Hepatocyte (in vitro differentiated cells): ENCODE results near the gene ARMH4. TPM values are rescaled to one million over a fixed set of nuclear protein-coding genes. Genes with fewer than 3 reads are reported as not detected.

Experiments used
- DNase-seq: peaks from one replicate; pipeline ENCODE4 v3.0.0-alpha.2; 2016; ENCODE audit warnings: low spot score
- H2AFZ ChIP-seq: fragments of 200-600 bp; sonication (generic); 2 replicates; pipeline ENCODE4 v1.6.0; 2016; ENCODE audit warnings: antibody characterized with exemption, mild to moderate bottlenecking
- H3K27ac ChIP-seq: fragments of 200-600 bp; sonication (generic); 2 replicates; pipeline ENCODE4 v1.5.1; 2016; ENCODE audit warnings: mild to moderate bottlenecking
- H3K27me3 ChIP-seq: fragments of 200-600 bp; sonication (generic); 2 replicates; pipeline ENCODE4 v1.6.1; 2016
- H3K36me3 ChIP-seq: fragments of 200-600 bp; sonication (generic); replicated peaks from 2 replicates; pipeline ENCODE4 v1.5.1; 2016; ENCODE audit warnings: low read depth; ENCODE audit not compliant: insufficient read depth
- H3K4me1 ChIP-seq: fragments of 200-600 bp; sonication (generic); 2 replicates; pipeline ENCODE4 v1.5.1; 2016; ENCODE audit warnings: mild to moderate bottlenecking, moderate library complexity; ENCODE audit not compliant: insufficient read depth
- H3K4me2 ChIP-seq: fragments of 200-600 bp; sonication (generic); 2 replicates; pipeline ENCODE4 v1.6.0; 2016
- H3K4me3 ChIP-seq: fragments of 200-600 bp; sonication (generic); 2 replicates; pipeline ENCODE4 v1.5.1; 2016; ENCODE audit warnings: mild to moderate bottlenecking
- H3K79me2 ChIP-seq: fragments of 200-600 bp; sonication (generic); 2 replicates; pipeline ENCODE4 v1.6.0; 2017; ENCODE audit warnings: mild to moderate bottlenecking
- H3K9me2 ChIP-seq: fragments of 200-600 bp; sonication (generic); replicated peaks from 2 replicates; pipeline ENCODE4 v1.6.0; 2017; ENCODE audit warnings: mild to moderate bottlenecking; ENCODE audit not compliant: insufficient read depth
- H3K9me3 ChIP-seq: fragments of 200-600 bp; sonication (generic); 2 replicates; pipeline ENCODE4 v1.5.1; 2016; ENCODE audit warnings: low read depth, mild to moderate bottlenecking
- H4K20me1 ChIP-seq: fragments of 200-600 bp; sonication (generic); 2 replicates; pipeline ENCODE4 v1.6.0; 2016; ENCODE audit warnings: mild to moderate bottlenecking; ENCODE audit not compliant: insufficient read depth, poor library complexity, severe bottlenecking
- CTCF ChIP-seq: fragments of 200-600 bp; sonication (generic); IDR thresholded peaks from 2 replicates; pipeline ENCODE4 v1.5.1; 2016; ENCODE audit warnings: antibody characterized with exemption, mild to moderate bottlenecking; ENCODE audit not compliant: poor library complexity
- EZH2 ChIP-seq: fragments of 200-600 bp; sonication (generic); IDR thresholded peaks from 2 replicates; pipeline ENCODE4 v1.6.1; 2016; ENCODE audit warnings: antibody characterized with exemption, mild to moderate bottlenecking, borderline replicate concordance
- EZH2phosphoT487 ChIP-seq: fragments of 200-600 bp; sonication (generic); IDR thresholded peaks from one replicate; pipeline ENCODE4 v1.6.1; 2018; ENCODE audit warnings: antibody characterized with exemption, mild to moderate bottlenecking, low read depth, moderate library complexity; ENCODE audit not compliant: unreplicated experiment, severe bottlenecking
- WGBS: methylation state at CpG from one replicate; pipeline ENCODE4 v1.1.6; 2016; ENCODE audit warnings: low lambda C conversion rate; ENCODE audit errors: missing lambda C conversion rate; 5-methylcytosine and 5-hydroxymethylcytosine counted together
- polyA plus RNA-seq: library from polyadenylated mRNA; unstranded; fragments of >200 nt; fragmentation: Nextera tagmentation; extraction: Ambion mirVana; gene quantifications from 2 replicates; pipeline ENCODE4 v1.2.1, GENCODE V29; 2016
- total RNA-seq: library from RNA; depleted of rRNA; stranded (reverse); fragments of >200 nt; gene quantifications from 2 replicates; pipeline ENCODE4 v1.2.3, GENCODE V29; 2014

ARMH4 gene
- total and polyA plus RNA-seq, 2 experiments from 2014 or later, result 6.6 to 11.3 TPM

GRCh38 chr14:58096731-58097130 is 55.3 kb downstream of the ARMH4 start:
- Histone ChIP-seq H3K4me3 (no peak overlapping the region), H3K9me3 (no peaks in the 10 kb centered on the region), H3K9me2 (no peaks in the 10 kb centered on the region), H3K4me2 (no peak overlapping the region), H3K4me1 (no peaks in the 10 kb centered on the region), H3K27ac (no peak overlapping the region), H4K20me1 (no peaks in the 10 kb centered on the region), H3K79me2 (no peaks in the 10 kb centered on the region), H3K27me3 (no peaks in the 10 kb centered on the region), H2AFZ (no peak overlapping the region), H3K36me3 (no peaks in the 10 kb centered on the region)
- DNase-seq, result no peak
- 79% methylated on average over 2 of the region's 2 CpGs for WGBS
- no peak for TF ChIP-seq EZH2
- no peak for TF ChIP-seq EZH2phosphoT487
- no peak for TF ChIP-seq CTCF

- H3K9me2 ChIP-seq, result no peaks in the 10 kb centered on the region
- H3K36me3 ChIP-seq, result no peaks in the 10 kb centered on the region
- no peaks in the 10 kb centered on the region for H3K27me3 ChIP-seq
- H3K4me3 ChIP-seq, result no peak overlapping the region
- H4K20me1 ChIP-seq, result no peaks in the 10 kb centered on the region
- H2AFZ ChIP-seq, result no peak overlapping the region
- no peaks in the 10 kb centered on the region for H3K79me2 ChIP-seq
- no peaks in the 10 kb centered on the region for H3K9me3 ChIP-seq
- no peak overlapping the region for H3K27ac ChIP-seq
- DNase-seq, result no peak
- 60% methylated on average over 5 of the region's 5 CpGs for WGBS
- TF ChIP-seq EZH2 (no peak), CTCF (no peak), EZH2phosphoT487 (no peak)
- H3K4me1 ChIP-seq, result no peaks in the 10 kb centered on the region
- no peak overlapping the region for H3K4me2 ChIP-seq
Measured at GRCh38 chr14:58091883-58092630, 60.0 kb downstream of the ARMH4 start.

- no peaks in the 10 kb centered on the region for H3K79me2 ChIP-seq
- TF ChIP-seq EZH2 (no peak), EZH2phosphoT487 (no peak), CTCF (no peak)
- WGBS, result 95% methylated on average over 3 of the region's 3 CpGs
- H3K27me3 ChIP-seq, result no peaks in the 10 kb centered on the region
- H3K36me3 ChIP-seq, result no peaks in the 10 kb centered on the region
- no peaks in the 10 kb centered on the region for H3K9me3 ChIP-seq
- no peak overlapping the region for H2AFZ ChIP-seq
- H3K9me2 ChIP-seq, result no peaks in the 10 kb centered on the region
- no peak for DNase-seq
- no peaks in the 10 kb centered on the region for H3K4me1 ChIP-seq
- no peaks in the 10 kb centered on the region for H4K20me1 ChIP-seq
- H3K27ac ChIP-seq, result no peak overlapping the region
- H3K4me3 ChIP-seq, result no peak overlapping the region
- H3K4me2 ChIP-seq, result no peak overlapping the region
Measured at GRCh38 chr14:58089612-58090011, 62.4 kb downstream of the ARMH4 start.
